GM03348 (cell line): ENCODE results near the gene AMH.

Experiments used
- DNase-seq: peaks from one replicate; pipeline ENCODE4 v3.0.0; 2012; ENCODE audit warnings: low spot score

The AMH gene

GRCh38 chr19:2249880-2250765, 1.0 kb downstream of the AMH start:
- DNase-seq: no peak

- DNase-seq: no peak
Observed at GRCh38 chr19:2250766-2251105, 1.6 kb downstream of the AMH start.

GRCh38 chr19:2251106-2252054, 2.3 kb downstream of the AMH start:
- DNase-seq: no peak

GRCh38 chr19:2252055-2252796, 3.1 kb downstream of the AMH start:
- no peak for DNase-seq

- no peak for DNase-seq
Observed at GRCh38 chr19:2252797-2253105, 3.6 kb downstream of the AMH start.

GRCh38 chr19:2253106-2254063, 4.3 kb downstream of the AMH start:
- no peak for DNase-seq

GRCh38 chr19:2254064-2254872, 5.1 kb downstream of the AMH start:
- DNase-seq: no peak

GRCh38 chr19:2255112-2255845, 6.2 kb downstream of the AMH start:
- no peak for DNase-seq

- no peak for DNase-seq
Observed at GRCh38 chr19:2255982-2256685, 7.0 kb downstream of the AMH start, which contains the start of gene JSRP1. Gene JSRP1, minus strand, starts transcription at chr19:2256417. Its CDS starts 1,103 bp downstream, at chr19:2255314.

GRCh38 chr19:2259336-2259735, 10.2 kb downstream of the AMH start:
- no peak for DNase-seq

- no peak for DNase-seq
Observed at GRCh38 chr19:2260341-2260805, 11.2 kb downstream of the AMH start.

GRCh38 chr19:2261438-2262172, 12.5 kb downstream of the AMH start:
- DNase-seq: no peak

GRCh38 chr19:2266183-2266993, 17.3 kb downstream of the AMH start:
- DNase-seq: peak; percentile 88

GRCh38 chr19:2268480-2268830, 19.3 kb downstream of the AMH start:
- no peak for DNase-seq

GRCh38 chr19:2268861-2269243, 19.7 kb downstream of the AMH start:
- DNase-seq: no peak

- DNase-seq: peak; percentile 100
Observed at GRCh38 chr19:2269244-2270156, 20.4 kb downstream of the AMH start.

GRCh38 chr19:2270157-2270422, 21.0 kb downstream of the AMH start:
- peak; percentile 73 for DNase-seq
